IMR-90 (cell line): Measurements from ENCODE around the gene OSTF1. TPM values are rescaled to one million over a fixed set of nuclear protein-coding genes. Genes with fewer than 3 reads are reported as not detected.
A peak's percentile ranks its signal among the peaks of the same experiment; 100 is the strongest.

ENCODE experiments used
- ATAC-seq: fragments of 200-7000 bp; cut with Tn5 transposase; 2 replicates; pipeline ENCODE4 v1.9.1; 2020; ENCODE audit warnings: low read depth, mild to moderate bottlenecking, moderate library complexity
- BruUV-seq: library from RNA; stranded (reverse); fragments of 400-500 nt; replicated peaks from 2 replicates; lab custom pipeline; 2021; lab: Mats Ljungman, UMichigan
- CTCF ChIA-PET: fragments of 300-600 bp; formaldehyde crosslinking; extraction: SDS; loops from one replicate; lab custom pipeline; 2021; ENCODE audit warnings: antibody characterized with exemption; lab: Yijun Ruan, JAX
- POLR2A ChIA-PET: fragments of 300-600 bp; sonication (Branson Sonifier 250); formaldehyde crosslinking; loops from one replicate; lab custom pipeline; 2022; ENCODE audit warnings: antibody characterized with exemption; ENCODE audit not compliant: unreplicated experiment; lab: Charles Lee
- DNase-seq: peaks from one replicate; pipeline ENCODE4 v3.0.0; 2013
- H2AFZ ChIP-seq: replicated peaks from 2 replicates; pipeline ENCODE3; 2013; ENCODE audit warnings: low read length, mild to moderate bottlenecking; ENCODE audit not compliant: poor library complexity
- H2AK5ac ChIP-seq: 2 replicates; pipeline ENCODE4 v1.6.1; 2013; ENCODE audit warnings: low read depth, low read length, inconsistent platforms
- H2AK9ac ChIP-seq: replicated peaks from 2 replicates; pipeline ENCODE3; 2013; ENCODE audit warnings: mild to moderate bottlenecking, low read depth, low read length, moderate library complexity; ENCODE audit not compliant: poor library complexity
- H2BK120ac ChIP-seq: 2 replicates; pipeline ENCODE4 v1.6.1; 2013; ENCODE audit warnings: low read depth, low read length, inconsistent platforms
- H2BK15ac ChIP-seq: 3 replicates; pipeline ENCODE4 v1.6.1; 2013; ENCODE audit warnings: low read depth, low read length, inconsistent platforms
- H2BK20ac ChIP-seq: 2 replicates; pipeline ENCODE4 v1.6.1; 2013; ENCODE audit warnings: low read depth, mild to moderate bottlenecking, inconsistent platforms, low read length, moderate library complexity
- H2BK5ac ChIP-seq: 2 replicates; pipeline ENCODE4 v1.6.1; 2013; ENCODE audit warnings: mild to moderate bottlenecking, low read depth, low read length, inconsistent platforms; ENCODE audit not compliant: poor library complexity, severe bottlenecking
- H3K14ac ChIP-seq: replicated peaks from 2 replicates; pipeline ENCODE4 v1.6.1; 2013; ENCODE audit warnings: low read depth, low read length, inconsistent platforms
- H3K18ac ChIP-seq: 2 replicates; pipeline ENCODE4 v1.6.1; 2013; ENCODE audit warnings: low read depth, low read length, control low read depth
- H3K23ac ChIP-seq: 2 replicates; pipeline ENCODE4 v1.6.1; 2013; ENCODE audit warnings: low read depth, low read length, inconsistent platforms
- H3K27ac ChIP-seq: 2 replicates; pipeline ENCODE4 v1.5.1; 2013; ENCODE audit warnings: mild to moderate bottlenecking, control low read depth, low read length; ENCODE audit not compliant: insufficient read depth
- H3K27me3 ChIP-seq: 2 replicates; pipeline ENCODE4 v1.6.1; 2013; ENCODE audit warnings: low read length; ENCODE audit not compliant: control insufficient read depth, insufficient read depth
- H3K36me3 ChIP-seq: 2 replicates; pipeline ENCODE4 v1.6.1; 2013; ENCODE audit warnings: low read length, mixed read lengths; ENCODE audit not compliant: control insufficient read depth, insufficient read depth
- H3K4ac ChIP-seq: 2 replicates; pipeline ENCODE4 v1.6.1; 2013; ENCODE audit warnings: low read depth, low read length, inconsistent platforms
- H3K4me1 ChIP-seq: 2 replicates; pipeline ENCODE4 v1.6.1; 2013; ENCODE audit warnings: low read length, mixed read lengths; ENCODE audit not compliant: control insufficient read depth, insufficient read depth
- H3K4me2 ChIP-seq: 2 replicates; pipeline ENCODE4 v1.6.1; 2013; ENCODE audit warnings: low read depth, mild to moderate bottlenecking, control low read depth, low read length, moderate library complexity
- H3K4me3 ChIP-seq: 2 replicates; pipeline ENCODE4 v1.5.1; 2013; ENCODE audit warnings: low read depth, mild to moderate bottlenecking, control low read depth, low read length, moderate library complexity; ENCODE audit not compliant: insufficient read depth
- H3K56ac ChIP-seq: 2 replicates; pipeline ENCODE4 v1.6.1; 2013; ENCODE audit warnings: low read length, inconsistent platforms; ENCODE audit not compliant: insufficient read depth; ENCODE audit errors: extremely low read depth
- H3K79me1 ChIP-seq, 2 experiments: 2 replicates each; pipeline ENCODE4 v1.6.1; 2013; ENCODE audit warnings: low read length in 2 of 2, inconsistent platforms in 1 of 2, low read depth in 1 of 2
- H3K9ac ChIP-seq: 2 replicates; pipeline ENCODE4 v1.6.1; 2013; ENCODE audit warnings: low read depth, low read length, control low read depth
- H3K9me1 ChIP-seq: 2 replicates; pipeline ENCODE4 v1.6.1; 2013; ENCODE audit warnings: low read length, inconsistent platforms; ENCODE audit not compliant: insufficient read depth
- H3K9me3 ChIP-seq: 2 replicates; pipeline ENCODE4 v1.6.1; 2013; ENCODE audit warnings: low read length; ENCODE audit not compliant: control insufficient read depth, insufficient read depth
- H4K20me1 ChIP-seq: 2 replicates; pipeline ENCODE4 v1.6.1; 2013; ENCODE audit warnings: low read length, inconsistent platforms; ENCODE audit not compliant: insufficient read depth
- H4K5ac ChIP-seq: 2 replicates; pipeline ENCODE4 v1.6.1; 2013; ENCODE audit warnings: mild to moderate bottlenecking, low read depth, low read length, control low read depth
- H4K8ac ChIP-seq, 2 experiments: 2 replicates each; pipeline ENCODE4 v1.6.1; 2013; ENCODE audit warnings: low read depth in 2 of 2, low read length in 2 of 2, control low read depth in 1 of 2, inconsistent platforms in 1 of 2
- H4K91ac ChIP-seq: 2 replicates; pipeline ENCODE4 v1.6.1; 2013; ENCODE audit warnings: low read depth, low read length, inconsistent platforms; ENCODE audit not compliant: insufficient read depth
- BHLHE40 ChIP-seq: fragments of 150-350 bp; IDR thresholded peaks from 2 replicates; pipeline ENCODE4 v1.6.1; 2016; ENCODE audit warnings: mild to moderate bottlenecking, low read depth, low read length
- CEBPB ChIP-seq: IDR thresholded peaks from 2 replicates; pipeline ENCODE4 v1.6.1; 2012; ENCODE audit warnings: low read depth, low read length, improper control_type of control experiment
- CHD1 ChIP-seq: IDR thresholded peaks from 2 replicates; pipeline ENCODE4 v1.6.1; 2012; ENCODE audit warnings: low read depth, low read length, improper control_type of control experiment
- CTCF ChIP-seq: conservative IDR thresholded peaks from 2 replicates; pipeline ENCODE4 v1.5.1; 2012; ENCODE audit warnings: mild to moderate bottlenecking, low read depth, low read length, improper control_type of control experiment
- ELK1 ChIP-seq: fragments of 150-350 bp; IDR thresholded peaks from 2 replicates; pipeline ENCODE4 v1.6.1; 2016; ENCODE audit warnings: low read depth, mild to moderate bottlenecking, low read length, moderate library complexity, borderline replicate concordance
- FOS ChIP-seq: fragments of 150-350 bp; IDR thresholded peaks from 2 replicates; pipeline ENCODE4 v1.6.1; 2016; ENCODE audit warnings: low read depth, low read length
- MAFK ChIP-seq: IDR thresholded peaks from 2 replicates; pipeline ENCODE4 v1.6.1; 2012; ENCODE audit warnings: low read depth, low read length, improper control_type of control experiment
- MXI1 ChIP-seq: IDR thresholded peaks from 2 replicates; pipeline ENCODE4 v1.6.1; 2012; ENCODE audit warnings: low read depth, mild to moderate bottlenecking, low read length, moderate library complexity, borderline replicate concordance
- POLR2A ChIP-seq: IDR thresholded peaks from 2 replicates; pipeline ENCODE4 v1.6.1; 2012; ENCODE audit warnings: mild to moderate bottlenecking, low read depth, low read length
- RAD21 ChIP-seq: IDR thresholded peaks from 2 replicates; pipeline ENCODE4 v1.6.1; 2012; ENCODE audit warnings: low read length, improper control_type of control experiment
- RCOR1 ChIP-seq: IDR thresholded peaks from 2 replicates; pipeline ENCODE4 v1.6.1; 2012; ENCODE audit warnings: mild to moderate bottlenecking, low read length, improper control_type of control experiment; ENCODE audit not compliant: insufficient replicate concordance
- SMC3 ChIP-seq: fragments of 150-350 bp; IDR thresholded peaks from 2 replicates; pipeline ENCODE4 v1.6.1; 2016; ENCODE audit warnings: low read depth, mild to moderate bottlenecking, antibody characterized with exemption, low read length, moderate library complexity
- USF2 ChIP-seq: fragments of 150-350 bp; IDR thresholded peaks from 2 replicates; pipeline ENCODE4 v1.6.1; 2017; ENCODE audit warnings: mild to moderate bottlenecking, antibody characterized with exemption, low read length, low read depth
- WGBS, 2 experiments: methylation state at CpG; one replicate each; pipeline versions ENCODE4 v1.1.5 to v1.1.7; 2013; ENCODE audit warnings: missing lambda C conversion rate in 2 of 2; ENCODE audit not compliant: insufficient read length in 1 of 2; ENCODE audit errors: extremely low coverage in 2 of 2; 5-methylcytosine and 5-hydroxymethylcytosine counted together
- dilution Hi-C: fragments of 300-500 bp; cut with HindIII; formaldehyde crosslinking; loops from one replicate; pipeline ENCODE4 v1.14.3; 2018; ENCODE audit warnings: low sequenced_read_pairs; ENCODE audit not compliant: unreplicated experiment
- in situ Hi-C: fragments of 300-500 bp; cut with MboI; formaldehyde crosslinking; loops from 3 replicates; pipeline ENCODE4 v1.14.3; 2019; ENCODE audit warnings: low sequenced_read_pairs, inconsistent platforms, mixed read lengths
- intact Hi-C: fragments of 100-400 bp; cut with micrococcal nuclease; formaldehyde crosslinking; loops from 2 replicates; pipeline ENCODE4 v1.10.0; 2022
- polyA plus RNA-seq, 3 experiments: library from polyadenylated mRNA; depleted of rRNA; stranded (reverse); fragments of >200 nt; gene quantifications; 2 replicates each; pipeline ENCODE4 v1.2.3, GENCODE V29; 2012; ENCODE audit warnings: low replicate concordance in 1 of 3
- total RNA-seq: library from RNA; depleted of rRNA; stranded (reverse); fragments of >200 nt; gene quantifications from 2 replicates; pipeline ENCODE4 v1.2.3, GENCODE V29; 2012

Gene OSTF1
- total and polyA plus RNA-seq, 2 of the 4 experiments (the other 2 are of a cell fraction): 17.1 to 41.6 TPM

GRCh38 chr9:75088646-75089372, 495 bp downstream of the OSTF1 start:
- Histone ChIP-seq H3K18ac (no peak overlapping the region), H3K9ac (peak overlapping the region; percentile 80), H3K9me3 (no peaks in the 10 kb centered on the region), H2BK5ac (peak overlapping the region; percentile 28), H3K23ac (0 out of 2 replicates have a peak overlapping the region, but pooled peaks have one; percentile 9), H2AFZ (peak overlapping the region; percentile 96), H3K4me2 (peak overlapping the region; percentile 69), H4K91ac (peak overlapping the region; percentile 3; the same call in 1 of the 2 replicates), H3K4me1 (peaks cover 2% of the 10 kb centered on the region; the same call in 1 of the 2 replicates), H3K36me3 (no peaks in the 10 kb centered on the region), H2BK15ac (no peak overlapping the region), H2AK9ac (peak overlapping the region; percentile 85), H2AK5ac (no peak overlapping the region), H4K5ac (no peak overlapping the region; the same call in 1 of the 2 replicates), H3K56ac (peak overlapping the region; percentile 44; the same call in 1 of the 2 replicates), H4K20me1 (no peaks in the 10 kb centered on the region), H2BK20ac (no peak overlapping the region), H3K4me3 (peak overlapping the region; percentile 74), H2BK120ac (0 out of 2 replicates have a peak overlapping the region, but pooled peaks have one; percentile 28), H3K27ac (peak overlapping the region; percentile 80), H3K79me1 (peaks cover 11 to 42% of the 10 kb centered on the region in 2 experiments; a peak in 3 of 4 replicates), H4K8ac (peak overlapping the region in 1 of 2 experiments; percentile 27; a peak in 1 of 4 replicates), H3K14ac (peak overlapping the region; percentile 39; the same call in 1 of the 2 replicates), H3K9me1 (peaks cover 2% of the 10 kb centered on the region; the same call in 1 of the 2 replicates), H3K27me3 (no peaks in the 10 kb centered on the region), H3K4ac (peak overlapping the region; percentile 58; the same call in 1 of the 2 replicates)
- intact Hi-C loops (loop anchor here (1.0 to 5.0 kb wide), 3 partner anchors 59 to 148 kb away; no protein-coding TSS in a partner anchor), in situ Hi-C loops (no loop called here), dilution Hi-C loops (no loop called here)
- no TSS peak for BruUV-seq
- POLR2A ChIA-PET: no interaction called here
- WGBS, 2 experiments: 0% methylated on average over 7 of the region's 43 CpGs; no CpG with 5 or more reads in 1 of the 2 experiments
- DNase-seq: peak; percentile 68
- CTCF ChIA-PET: interaction anchor here (0.6 kb wide), 1 partner anchor 792 kb away, joined by 3 read pairs; no protein-coding TSS in a partner anchor
- ATAC-seq: peak; percentile 12
- no peak for TF ChIP-seq SMC3
- no peak for TF ChIP-seq POLR2A
- TF ChIP-seq MXI1: no peak
- no peak for TF ChIP-seq RCOR1
- TF ChIP-seq ELK1: no peak
- TF ChIP-seq CTCF: peak; percentile 52
- no peak for TF ChIP-seq FOS
- no peak for TF ChIP-seq CHD1
- TF ChIP-seq MAFK: no peak
- TF ChIP-seq RAD21: 0 out of 2 replicates have a peak, but pooled peaks have one; percentile 5
- TF ChIP-seq USF2: peak; percentile 6; the same call in 1 of the 2 replicates
- no peak for TF ChIP-seq BHLHE40
- no peak for TF ChIP-seq CEBPB
